RPMI7951 (cell line): Measurements from ENCODE around the gene KRTAP10-2. TPM values are rescaled to one million over a fixed set of nuclear protein-coding genes. Genes with fewer than 3 reads are reported as not detected.
"Not testable (repeated sequence)": the region's sequence is repeated elsewhere in the genome, so short reads cannot be mapped to it uniquely, and the experiment has no call there.

ENCODE experiments used
- DNase-seq: peaks from one replicate; pipeline ENCODE4 v3.0.0-alpha.2; 2012; ENCODE audit warnings: low read depth
- total RNA-seq: library from RNA; depleted of rRNA; stranded (reverse); fragments of >200 nt; shearing (Covaris generic); gene quantifications from 2 replicates; pipeline ENCODE4 v1.2.3, GENCODE V29; 2014

KRTAP10-2 gene
- total RNA-seq, 1 experiment from 2014 or later, result not detected

- DNase-seq, result no peak
These were observed 37.1 kb downstream of the KRTAP10-2 start for GRCh38 chr21:44514218-44514520.

- no peak for DNase-seq
These were observed 37.7 kb downstream of the KRTAP10-2 start for GRCh38 chr21:44513389-44514217.

- DNase-seq, result no peak
These were observed 38.6 kb downstream of the KRTAP10-2 start for GRCh38 chr21:44512496-44513388.

GRCh38 chr21:44511938-44512275, 39.4 kb downstream of the KRTAP10-2 start:
- DNase-seq, result no peak

- no peak for DNase-seq
These were observed 39.9 kb downstream of the KRTAP10-2 start for GRCh38 chr21:44511219-44511937.

GRCh38 chr21:44510508-44511218, 40.6 kb downstream of the KRTAP10-2 start:
- no peak for DNase-seq

- DNase-seq, result no peak
These were observed 41.2 kb downstream of the KRTAP10-2 start for GRCh38 chr21:44510109-44510507.

- peak; percentile 26 for DNase-seq
These were observed 41.8 kb downstream of the KRTAP10-2 start for GRCh38 chr21:44509539-44509938.

- DNase-seq, result no peak
These were observed 42.4 kb downstream of the KRTAP10-2 start for GRCh38 chr21:44508711-44509445.

GRCh38 chr21:44508426-44508710, 42.9 kb downstream of the KRTAP10-2 start:
- no peak for DNase-seq

- no peak for DNase-seq
These were observed 43.5 kb downstream of the KRTAP10-2 start for GRCh38 chr21:44507673-44508425.

GRCh38 chr21:44506279-44507255, 44.7 kb downstream of the KRTAP10-2 start:
- DNase-seq, result peak; percentile 17

- peak; percentile 42 for DNase-seq
These were observed 45.5 kb downstream of the KRTAP10-2 start for GRCh38 chr21:44505673-44506278.

- no peak for DNase-seq
These were observed 47.4 kb downstream of the KRTAP10-2 start for GRCh38 chr21:44503901-44504399.

- not testable (repeated sequence) for DNase-seq
These were observed 48.1 kb downstream of the KRTAP10-2 start for GRCh38 chr21:44503006-44503889.

GRCh38 chr21:44502171-44502958, 48.9 kb downstream of the KRTAP10-2 start:
- DNase-seq, result no peak
